B cell (primary cell): ENCODE measurements around the gene KCNJ14. TPM values are rescaled to one million over a fixed set of nuclear protein-coding genes. Genes with fewer than 3 reads are reported as not detected.

ENCODE experiments used
- polyA plus RNA-seq: library from polyadenylated mRNA; depleted of rRNA; stranded (reverse); fragments of >200 nt; gene quantifications from 2 replicates; pipeline ENCODE4 v1.2.3, GENCODE V29; 2012
- total RNA-seq, 2 donors: library from RNA; stranded (reverse); fragments of 120-200 nt in 1 of 2; gene quantifications; 1 replicate in 1 of 2; 2 replicates in 1 of 2; pipeline versions ENCODE4 v1.2.3 to v1.2.4, GENCODE V29; 2013 to 2022

Gene KCNJ14
- total and polyA plus RNA-seq, 2 donors (not counting 1 experiment from before 2014, with no cell fraction given): 1.5 to 2.3 TPM

Other genes with a start within 250 kb of the KCNJ14 start
- gene CARD8, start 199.7 kb upstream of the KCNJ14 start, total RNA-seq: 161 and 164 TPM in 2 replicates
- 92.0 and 121 TPM in 2 replicates for gene CARD8, start 199.7 kb upstream of the KCNJ14 start, polyA plus RNA-seq
- 0.59 and 0.70 TPM in 2 replicates for gene ZNF114, start 185.5 kb upstream of the KCNJ14 start, total RNA-seq
- gene ZNF114, start 185.5 kb upstream of the KCNJ14 start, polyA plus RNA-seq: 0.04 and 0.12 TPM in 2 replicates
- 305 and 326 TPM in 2 replicates for gene EMP3, start 130.0 kb upstream of the KCNJ14 start, total RNA-seq
- gene EMP3, start 130.0 kb upstream of the KCNJ14 start, polyA plus RNA-seq: 595 and 895 TPM in 2 replicates
- 30.0 and 34.5 TPM in 2 replicates for gene TMEM143, start 91.6 kb upstream of the KCNJ14 start, total RNA-seq
- gene TMEM143, start 91.6 kb upstream of the KCNJ14 start, polyA plus RNA-seq: 34.3 and 42.5 TPM in 2 replicates
- not detected in 2 replicates for gene SYNGR4, start 91.2 kb upstream of the KCNJ14 start, total RNA-seq
- not detected in 2 replicates for gene SYNGR4, start 91.2 kb upstream of the KCNJ14 start, polyA plus RNA-seq
- 60.5 and 62.7 TPM in 2 replicates for gene KDELR1, start 64.0 kb upstream of the KCNJ14 start, total RNA-seq
- 33.3 and 34.0 TPM in 2 replicates for gene KDELR1, start 64.0 kb upstream of the KCNJ14 start, polyA plus RNA-seq
- not detected in 2 replicates for gene GRIN2D, start 61.9 kb upstream of the KCNJ14 start, total RNA-seq
- gene GRIN2D, start 61.9 kb upstream of the KCNJ14 start, polyA plus RNA-seq: not detected in 2 replicates
- 38.6 and 40.7 TPM in 2 replicates for gene GRWD1, start 9.6 kb upstream of the KCNJ14 start, total RNA-seq
- gene GRWD1, start 9.6 kb upstream of the KCNJ14 start, polyA plus RNA-seq: 10.6 and 12.0 TPM in 2 replicates
- gene CYTH2, start 13.8 kb downstream of the KCNJ14 start, total RNA-seq: 56.0 and 62.6 TPM in 2 replicates
- gene CYTH2, start 13.8 kb downstream of the KCNJ14 start, polyA plus RNA-seq: 31.4 and 40.7 TPM in 2 replicates
- gene LMTK3, start 56.3 kb downstream of the KCNJ14 start, total RNA-seq: 1.6 and 1.9 TPM in 2 replicates
- gene LMTK3, start 56.3 kb downstream of the KCNJ14 start, polyA plus RNA-seq: 0.19 and 0.25 TPM in 2 replicates
- not detected in 2 replicates for gene SULT2B1, start 96.6 kb downstream of the KCNJ14 start, total RNA-seq
- gene SULT2B1, start 96.6 kb downstream of the KCNJ14 start, polyA plus RNA-seq: not detected in 2 replicates
- gene SPACA4, start 151.2 kb downstream of the KCNJ14 start, total RNA-seq: not detected in 2 replicates
- not detected in 2 replicates for gene SPACA4, start 151.2 kb downstream of the KCNJ14 start, polyA plus RNA-seq
- gene FAM83E, start 159.5 kb downstream of the KCNJ14 start, total RNA-seq: 1.5 and 4.1 TPM in 2 replicates
- 0.12 and 0.15 TPM in 2 replicates for gene FAM83E, start 159.5 kb downstream of the KCNJ14 start, polyA plus RNA-seq
- 2,217 and 2,248 TPM in 2 replicates for gene RPL18, start 163.6 kb downstream of the KCNJ14 start, total RNA-seq
- gene RPL18, start 163.6 kb downstream of the KCNJ14 start, polyA plus RNA-seq: 3,187 and 4,393 TPM in 2 replicates
- gene SPHK2, start 163.9 kb downstream of the KCNJ14 start, total RNA-seq: 45.4 and 47.3 TPM in 2 replicates
- 14.2 and 17.0 TPM in 2 replicates for gene SPHK2, start 163.9 kb downstream of the KCNJ14 start, polyA plus RNA-seq
- gene DBP, start 181.8 kb downstream of the KCNJ14 start, total RNA-seq: 33.0 and 33.2 TPM in 2 replicates
- gene DBP, start 181.8 kb downstream of the KCNJ14 start, polyA plus RNA-seq: 14.9 and 23.5 TPM in 2 replicates
- 25.7 and 27.7 TPM in 2 replicates for gene CA11, start 190.6 kb downstream of the KCNJ14 start, total RNA-seq
- gene CA11, start 190.6 kb downstream of the KCNJ14 start, polyA plus RNA-seq: 6.2 and 6.5 TPM in 2 replicates
- gene NTN5, start 217.4 kb downstream of the KCNJ14 start, total RNA-seq: 1.2 and 2.5 TPM in 2 replicates
- gene NTN5, start 217.4 kb downstream of the KCNJ14 start, polyA plus RNA-seq: 1.8 and 3.0 TPM in 2 replicates
- not detected in 2 replicates for gene FUT2, start 240.4 kb downstream of the KCNJ14 start, total RNA-seq
- not detected in 2 replicates for gene FUT2, start 240.4 kb downstream of the KCNJ14 start, polyA plus RNA-seq